ENCODE measurements around the gene LIN7A.

DNA sequence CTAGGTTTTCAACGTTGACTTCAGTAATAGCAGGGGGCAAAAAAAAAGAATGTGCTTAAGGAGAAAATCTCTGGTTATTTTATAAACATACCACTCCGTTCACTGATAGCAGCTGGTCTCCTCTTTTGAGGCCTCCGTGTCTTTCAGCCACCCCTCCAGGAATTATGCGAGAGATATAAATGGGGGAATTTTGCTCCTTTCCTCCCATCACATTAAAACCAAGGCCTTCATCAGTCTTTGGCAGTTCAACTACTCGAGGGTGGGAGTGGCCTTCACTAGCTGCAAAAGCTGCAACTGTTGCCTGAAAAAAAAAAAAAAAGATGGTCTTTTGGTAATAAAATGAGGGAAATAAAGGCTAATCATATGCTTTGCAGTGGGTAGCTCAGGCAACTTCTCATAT is 92.1 kb downstream of the LIN7A start:
- TF ChIP-seq, protein P1, sequence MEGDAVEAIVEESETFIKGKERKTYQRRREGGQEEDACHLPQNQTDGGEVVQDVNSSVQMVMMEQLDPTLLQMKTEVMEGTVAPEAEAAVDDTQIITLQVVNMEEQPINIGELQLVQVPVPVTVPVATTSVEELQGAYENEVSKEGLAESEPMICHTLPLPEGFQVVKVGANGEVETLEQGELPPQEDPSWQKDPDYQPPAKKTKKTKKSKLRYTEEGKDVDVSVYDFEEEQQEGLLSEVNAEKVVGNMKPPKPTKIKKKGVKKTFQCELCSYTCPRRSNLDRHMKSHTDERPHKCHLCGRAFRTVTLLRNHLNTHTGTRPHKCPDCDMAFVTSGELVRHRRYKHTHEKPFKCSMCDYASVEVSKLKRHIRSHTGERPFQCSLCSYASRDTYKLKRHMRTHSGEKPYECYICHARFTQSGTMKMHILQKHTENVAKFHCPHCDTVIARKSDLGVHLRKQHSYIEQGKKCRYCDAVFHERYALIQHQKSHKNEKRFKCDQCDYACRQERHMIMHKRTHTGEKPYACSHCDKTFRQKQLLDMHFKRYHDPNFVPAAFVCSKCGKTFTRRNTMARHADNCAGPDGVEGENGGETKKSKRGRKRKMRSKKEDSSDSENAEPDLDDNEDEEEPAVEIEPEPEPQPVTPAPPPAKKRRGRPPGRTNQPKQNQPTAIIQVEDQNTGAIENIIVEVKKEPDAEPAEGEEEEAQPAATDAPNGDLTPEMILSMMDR (IDR thresholded peaks at IDR 0.05; ENCODE audit: borderline replicate concordance, extremely low read depth, low read length, poor library complexity, severe bottlenecking), result no peak
- no peak for TF ChIP-seq EZH2 (IDR thresholded peaks at IDR 0.05; ENCODE audit: borderline replicate concordance, low read depth, low read length, severe bottlenecking)
